Measurements from ENCODE around the gene TAL1.

- TF ChIP-seq ZNF274 (IDR thresholded peaks at IDR 0.05; ENCODE audit: low read depth, low read length) (no peak), YY1 (IDR thresholded peaks at IDR 0.05; ENCODE audit: insufficient read depth, insufficient read length) (no peak), SUZ12 (IDR thresholded peaks at IDR 0.05; ENCODE audit: extremely low read depth, insufficient read depth, insufficient read length) (no peak)
Measured at GRCh38 chr1:47180603-47181094, 51.4 kb downstream of the TAL1 start.

Measured in NT2/D1 (cell line).